A204.1 (cell line): ENCODE measurements around the gene ANO4.
"Not testable (repeated sequence)": the region's sequence is repeated elsewhere in the genome, so short reads cannot be mapped to it uniquely, and the experiment has no call there.

Source experiments
- FAIRE-seq: peaks from 2 replicates; lab custom pipeline; 2012; peaks lifted over from hg19 to GRCh38; lab: Jason Lieb, UNC

ANO4 gene

DNA sequence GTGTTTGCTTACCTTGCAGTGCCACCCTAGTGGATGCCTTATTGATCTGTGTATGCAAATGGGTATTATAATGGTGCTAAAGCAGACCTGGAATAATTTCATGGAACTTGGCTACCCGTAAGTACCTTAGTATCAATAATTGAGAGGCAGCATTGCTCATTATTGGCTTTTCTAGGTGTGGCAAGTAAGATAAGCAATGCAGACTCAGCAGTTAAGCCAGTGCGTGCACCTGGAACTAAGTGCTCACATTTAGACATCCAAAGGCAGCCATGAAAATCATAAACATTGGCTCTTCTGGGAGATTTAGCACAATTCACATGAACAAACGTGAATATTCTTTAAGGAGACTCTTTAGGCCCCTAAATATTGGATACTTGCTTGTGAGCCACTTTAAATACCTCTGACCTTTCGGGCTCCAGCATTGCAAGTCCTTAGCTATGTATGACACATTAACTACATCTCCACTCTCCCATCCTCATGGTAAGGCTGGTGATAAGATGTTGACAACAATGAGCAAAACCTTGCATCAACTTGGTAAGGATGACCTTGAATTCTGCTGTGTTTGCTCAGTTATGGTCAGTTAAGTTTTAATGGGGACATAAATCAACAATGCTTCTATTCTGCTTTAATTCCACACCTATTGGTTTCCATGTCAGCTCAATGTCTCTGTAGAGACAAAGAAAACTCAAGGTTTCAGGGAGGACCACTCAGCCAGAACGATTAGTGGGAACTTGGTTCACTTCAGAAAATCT, 303.4 kb downstream of the ANO4 start:
- FAIRE-seq, result no peak

DNA sequence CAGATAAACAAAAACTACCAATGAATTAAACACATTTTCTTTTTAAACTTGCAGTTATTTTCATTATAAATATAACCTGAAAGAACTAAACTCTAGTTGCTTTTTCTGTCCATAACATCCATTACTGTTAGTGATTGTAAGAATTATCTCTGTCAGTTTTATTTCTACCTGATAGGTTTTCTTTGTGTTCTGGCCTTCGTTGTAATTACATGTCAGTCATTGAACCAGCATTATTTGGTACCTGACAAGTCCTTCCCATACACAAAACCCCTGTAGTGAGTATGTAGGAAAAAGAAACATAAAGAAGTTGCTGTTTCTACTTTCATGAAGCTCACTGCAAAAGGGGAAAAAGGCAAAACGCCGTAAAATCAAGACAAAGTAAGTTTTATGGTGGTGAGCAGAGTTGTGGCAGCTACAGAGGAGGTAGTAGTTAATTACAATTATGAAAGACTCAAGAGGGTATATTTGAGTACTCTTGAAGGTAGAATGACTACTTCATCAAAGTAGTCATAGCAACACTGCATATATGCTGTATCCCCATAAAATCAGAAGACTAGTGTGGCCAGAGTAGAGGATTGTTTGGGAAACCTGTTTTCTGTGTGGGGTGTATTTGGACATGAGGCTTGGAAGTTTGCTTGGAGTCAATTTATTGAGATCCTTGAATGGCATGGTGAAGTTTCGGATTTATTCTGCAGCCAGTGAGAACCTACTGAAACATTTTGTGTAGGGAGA, 312.6 kb downstream of the ANO4 start:
- no peak for FAIRE-seq

GRCh38 chr12:101108130-101108529, 313.6 kb downstream of the ANO4 start:
- FAIRE-seq, result no peak

DNA sequence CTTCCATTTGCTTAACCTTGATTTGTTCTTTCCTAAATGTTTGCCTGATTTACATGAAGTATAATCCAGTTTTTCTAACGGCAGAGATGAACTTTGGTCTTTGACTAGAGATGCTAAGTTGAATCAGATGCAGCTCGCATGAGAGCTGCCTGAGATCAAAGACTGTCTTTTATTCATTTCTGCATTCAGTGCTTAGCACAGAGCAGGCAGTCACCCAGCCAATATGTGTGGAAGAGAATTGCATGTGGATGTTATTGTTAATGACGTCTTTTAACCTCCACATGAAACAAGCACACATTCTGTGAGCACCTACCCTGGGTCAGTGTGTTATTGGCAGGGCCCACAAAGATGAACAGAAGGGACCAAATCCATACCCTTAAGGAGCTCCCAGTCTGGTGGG, 316.3 kb downstream of the ANO4 start:
- no peak for FAIRE-seq

- FAIRE-seq, result no peak
Observed at GRCh38 chr12:101111441-101111840, 316.9 kb downstream of the ANO4 start.

GRCh38 chr12:101115326-101115725, 320.8 kb downstream of the ANO4 start:
- FAIRE-seq, result no peak

DNA sequence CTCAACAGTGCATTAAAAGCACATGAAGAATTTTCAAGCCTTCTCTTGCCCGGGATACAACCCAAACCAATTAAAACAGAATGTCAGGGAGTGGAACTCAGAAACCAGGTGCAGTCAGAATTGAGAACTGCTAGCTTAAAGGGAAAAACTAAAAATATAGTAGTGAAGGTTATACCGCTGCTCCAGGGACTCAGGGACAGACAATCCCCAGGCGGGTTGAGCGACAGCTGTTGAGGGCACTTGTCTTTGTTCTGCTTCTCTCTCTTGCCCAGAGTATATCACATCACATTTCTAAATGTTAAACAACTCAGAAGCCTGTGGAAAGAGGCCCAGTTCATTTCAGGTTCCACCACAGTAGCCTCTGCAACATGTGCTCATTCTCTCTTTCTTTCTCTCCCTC, 322.3 kb downstream of the ANO4 start:
- FAIRE-seq, result no peak

GRCh38 chr12:101117842-101118241, 323.3 kb downstream of the ANO4 start:
- FAIRE-seq, result no peak

DNA sequence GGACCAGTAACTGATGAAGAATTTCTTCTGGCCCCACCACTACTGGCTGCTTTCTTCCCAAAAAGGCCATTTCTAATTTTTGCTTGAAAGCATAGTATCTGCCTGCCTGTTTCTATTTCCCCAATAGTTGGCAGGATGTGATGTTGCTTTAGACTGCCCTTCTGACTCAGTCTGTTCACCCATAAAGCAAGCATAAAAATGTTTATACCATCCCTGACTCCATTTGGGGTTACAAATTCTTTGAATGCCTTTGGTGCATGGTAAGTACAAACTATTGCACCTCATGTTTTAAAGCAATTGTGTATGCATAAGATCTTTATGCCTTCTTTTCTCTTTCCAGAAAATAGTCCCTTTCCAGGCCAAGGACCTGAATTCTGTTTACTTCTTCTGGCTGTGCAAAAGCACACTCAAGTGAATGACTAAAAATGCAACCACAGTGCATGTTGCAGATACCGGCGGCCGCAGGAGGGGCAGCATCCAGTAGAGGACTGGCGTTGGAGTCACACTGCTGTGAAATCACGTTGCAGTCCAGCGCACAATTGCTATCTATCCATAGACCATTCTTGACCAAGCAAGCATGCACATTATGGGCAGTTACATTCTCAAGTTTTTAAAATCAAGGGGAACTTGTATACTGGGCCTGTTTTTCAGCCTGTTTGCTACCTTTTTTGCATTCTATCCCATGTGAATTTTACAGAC, 333.1 kb downstream of the ANO4 start:
- no peak for FAIRE-seq

- FAIRE-seq, result not testable (repeated sequence)
Observed at GRCh38 chr12:101145777-101146431, 351.3 kb downstream of the ANO4 start.

GRCh38 chr12:101165319-101165718, 370.7 kb downstream of the ANO4 start:
- no peak for FAIRE-seq

- FAIRE-seq, result no peak
Observed at GRCh38 chr12:101166866-101167265, 372.3 kb downstream of the ANO4 start.

- no peak for FAIRE-seq
Observed at GRCh38 chr12:101168001-101168400, 373.4 kb downstream of the ANO4 start.

GRCh38 chr12:101172316-101172715, 377.7 kb downstream of the ANO4 start:
- no peak for FAIRE-seq

DNA sequence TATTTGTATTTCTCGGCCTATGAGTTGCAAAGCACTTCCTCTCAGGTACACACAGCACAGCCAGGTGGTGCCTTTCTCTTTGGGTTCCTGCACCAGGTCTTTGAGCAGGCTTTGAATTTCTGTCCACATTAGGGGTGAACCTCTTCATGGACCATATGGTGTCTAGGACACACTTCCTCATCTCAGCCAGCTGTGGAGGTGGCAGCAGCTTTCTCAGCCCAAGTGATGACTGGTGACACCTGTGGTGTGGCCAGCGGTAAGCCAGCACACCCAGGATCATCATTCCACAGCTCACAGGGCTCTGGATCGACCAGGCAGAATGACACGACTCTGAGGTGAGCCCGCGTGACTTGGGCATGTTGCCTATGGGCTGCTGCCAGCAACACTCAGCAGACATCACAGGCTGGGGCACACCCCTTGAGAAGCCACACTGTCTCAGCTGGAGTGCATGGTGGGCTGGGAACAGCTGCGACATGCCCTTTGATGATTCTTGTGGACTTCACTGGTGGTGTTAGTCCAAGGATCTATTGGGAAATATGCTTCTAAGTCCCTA, 378.7 kb downstream of the ANO4 start:
- FAIRE-seq, result no peak

DNA sequence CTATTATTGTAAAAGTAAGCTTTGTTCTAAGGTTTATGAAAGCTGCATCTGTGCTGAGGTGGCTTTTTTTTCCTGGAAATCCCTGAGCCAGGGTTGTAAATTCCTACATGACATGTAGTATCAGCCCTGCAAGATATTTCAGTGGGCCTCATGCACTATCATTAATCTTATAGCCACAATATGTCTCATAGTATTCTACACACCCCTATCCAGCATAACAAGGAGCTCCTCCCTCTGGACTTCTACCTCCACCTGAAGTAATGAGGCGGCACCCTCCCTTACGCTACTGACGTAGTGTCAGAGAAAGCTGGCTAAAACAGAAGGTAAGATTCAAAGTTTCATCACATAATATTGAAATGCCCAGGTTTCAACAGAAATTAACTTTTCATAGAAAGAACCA, 380.0 kb downstream of the ANO4 start:
- no peak for FAIRE-seq
